ENCODE data around the gene MYO18A.

- TF ChIP-seq REST (IDR thresholded peaks at IDR 0.05; ENCODE audit: insufficient read depth in 1 of 2, low read depth in 2 of 2, low read length in 2 of 2): no peak
- TF ChIP-seq POLR2AphosphoS5 (IDR thresholded peaks at IDR 0.05; ENCODE audit: low read depth, low read length): no peak
- TF ChIP-seq TAF1 (IDR thresholded peaks at IDR 0.05; ENCODE audit: borderline replicate concordance, insufficient read depth, low read length): no peak
Observed at GRCh38 chr17:29038085-29038795, 142.0 kb downstream of the MYO18A start.
